Measurements from ENCODE around the gene IFNA5.

DNA sequence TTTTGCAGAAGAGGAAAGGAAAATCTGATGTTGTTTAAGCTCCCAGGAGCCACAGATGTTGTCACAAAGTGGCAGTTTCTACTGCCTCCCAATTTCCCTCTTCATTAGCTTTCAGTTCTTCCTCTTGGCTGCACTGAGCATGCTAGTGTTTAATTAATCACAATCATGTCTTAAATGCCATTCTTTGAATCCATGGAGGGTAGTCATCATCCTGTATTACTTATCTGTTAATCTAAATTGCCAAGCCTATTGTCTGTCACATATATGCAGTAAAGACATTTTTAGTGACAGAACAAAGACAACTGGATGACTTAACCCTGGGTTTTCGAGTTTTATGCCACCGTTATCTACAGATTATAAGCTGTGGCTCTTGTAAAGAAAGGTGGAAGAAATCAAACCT lies 15.4 kb upstream of the IFNA5 start:
- no peak for TF ChIP-seq POLR2A (IDR thresholded peaks at IDR 0.05)
- TF ChIP-seq, protein P1, sequence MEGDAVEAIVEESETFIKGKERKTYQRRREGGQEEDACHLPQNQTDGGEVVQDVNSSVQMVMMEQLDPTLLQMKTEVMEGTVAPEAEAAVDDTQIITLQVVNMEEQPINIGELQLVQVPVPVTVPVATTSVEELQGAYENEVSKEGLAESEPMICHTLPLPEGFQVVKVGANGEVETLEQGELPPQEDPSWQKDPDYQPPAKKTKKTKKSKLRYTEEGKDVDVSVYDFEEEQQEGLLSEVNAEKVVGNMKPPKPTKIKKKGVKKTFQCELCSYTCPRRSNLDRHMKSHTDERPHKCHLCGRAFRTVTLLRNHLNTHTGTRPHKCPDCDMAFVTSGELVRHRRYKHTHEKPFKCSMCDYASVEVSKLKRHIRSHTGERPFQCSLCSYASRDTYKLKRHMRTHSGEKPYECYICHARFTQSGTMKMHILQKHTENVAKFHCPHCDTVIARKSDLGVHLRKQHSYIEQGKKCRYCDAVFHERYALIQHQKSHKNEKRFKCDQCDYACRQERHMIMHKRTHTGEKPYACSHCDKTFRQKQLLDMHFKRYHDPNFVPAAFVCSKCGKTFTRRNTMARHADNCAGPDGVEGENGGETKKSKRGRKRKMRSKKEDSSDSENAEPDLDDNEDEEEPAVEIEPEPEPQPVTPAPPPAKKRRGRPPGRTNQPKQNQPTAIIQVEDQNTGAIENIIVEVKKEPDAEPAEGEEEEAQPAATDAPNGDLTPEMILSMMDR (IDR thresholded peaks at IDR 0.05), result no peak
